ENCODE measurements around the gene HMGXB4. TPM values are rescaled to one million over a fixed set of nuclear protein-coding genes. Genes with fewer than 3 reads are reported as not detected.

The HMGXB4 gene
- total and polyA plus RNA-seq, 2 of the 13 experiments (the other 11 are each of a cell fraction or from before 2014, with no cell fraction given) = 13.9 to 16.3 TPM

DNA sequence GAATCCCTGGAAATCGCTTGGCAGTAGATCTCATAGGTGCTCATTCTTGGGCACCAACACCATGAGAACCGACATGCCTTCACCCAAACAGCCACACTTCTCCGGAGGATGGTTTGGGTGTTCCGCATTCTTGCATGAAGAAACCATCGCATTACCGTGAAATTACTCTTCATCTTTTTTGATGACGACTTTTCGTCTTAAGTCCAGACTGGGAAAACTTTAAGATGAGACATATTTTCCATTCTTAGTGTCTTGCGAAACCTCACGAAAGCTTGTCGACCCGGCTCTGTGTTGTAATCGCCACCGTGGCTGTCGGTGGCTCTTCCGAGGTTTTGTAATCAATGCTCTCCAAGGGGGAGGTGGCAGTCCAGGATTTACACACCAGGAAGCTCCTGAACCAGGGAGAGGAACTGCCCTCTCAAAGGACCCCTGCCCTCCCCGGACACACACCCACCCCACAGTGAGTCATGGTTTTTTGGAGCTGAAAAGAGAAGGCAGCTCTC is 44.1 kb downstream of the HMGXB4 start (continued):
- TF ChIP-seq, protein P1, sequence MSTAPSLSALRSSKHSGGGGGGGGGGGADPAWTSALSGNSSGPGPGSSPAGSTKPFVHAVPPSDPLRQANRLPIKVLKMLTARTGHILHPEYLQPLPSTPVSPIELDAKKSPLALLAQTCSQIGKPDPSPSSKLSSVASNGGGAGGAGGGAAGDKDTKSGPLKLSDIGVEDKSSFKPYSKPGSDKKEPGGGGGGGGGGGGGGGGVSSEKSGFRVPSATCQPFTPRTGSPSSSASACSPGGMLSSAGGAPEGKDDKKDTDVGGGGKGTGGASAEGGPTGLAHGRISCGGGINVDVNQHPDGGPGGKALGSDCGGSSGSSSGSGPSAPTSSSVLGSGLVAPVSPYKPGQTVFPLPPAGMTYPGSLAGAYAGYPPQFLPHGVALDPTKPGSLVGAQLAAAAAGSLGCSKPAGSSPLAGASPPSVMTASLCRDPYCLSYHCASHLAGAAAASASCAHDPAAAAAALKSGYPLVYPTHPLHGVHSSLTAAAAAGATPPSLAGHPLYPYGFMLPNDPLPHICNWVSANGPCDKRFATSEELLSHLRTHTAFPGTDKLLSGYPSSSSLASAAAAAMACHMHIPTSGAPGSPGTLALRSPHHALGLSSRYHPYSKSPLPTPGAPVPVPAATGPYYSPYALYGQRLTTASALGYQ (CRISPR knock-in tag; IDR thresholded peaks at IDR 0.05) = no peak
- TF ChIP-seq MEIS1 (CRISPR knock-in tag; IDR thresholded peaks at IDR 0.05; ENCODE audit: borderline replicate concordance) (no peak), U2AF2 (IDR thresholded peaks at IDR 0.05; ENCODE audit: low read depth, low read length) (no peak), FOXP1 (IDR thresholded peaks at IDR 0.05) (no peak), FOXP1 (CRISPR knock-in tag; IDR thresholded peaks at IDR 0.05) (peak; percentile 38; the same call in 1 of the 2 replicates), KLF12 (CRISPR knock-in tag; IDR thresholded peaks at IDR 0.05; ENCODE audit: borderline replicate concordance) (no peak), GABPA (IDR thresholded peaks at IDR 0.05; ENCODE audit: low read depth, low read length) (no peak), GABPA (CRISPR knock-in tag; IDR thresholded peaks at IDR 0.05; ENCODE audit: low read depth) (0 out of 2 replicates have a peak, but pooled peaks have one; percentile 40), ZSCAN25 (CRISPR knock-in tag; IDR thresholded peaks at IDR 0.05) (0 out of 2 replicates have a peak, but pooled peaks have one; percentile 17), LCORL (IDR thresholded peaks at IDR 0.05) (no peak), LCORL (CRISPR knock-in tag; IDR thresholded peaks at IDR 0.05) (peak; percentile 74; the same call in 1 of the 2 replicates), ISL2 (CRISPR knock-in tag; IDR thresholded peaks at IDR 0.05) (0 out of 2 replicates have a peak, but pooled peaks have one; percentile 33), RBM22 (optimal IDR thresholded peaks at IDR 0.05; ENCODE audit: low read length) (no peak), ZNF792 (CRISPR knock-in tag; IDR thresholded peaks at IDR 0.05) (peak; percentile 52; the same call in 1 of the 2 replicates), ZNF17 (CRISPR knock-in tag; IDR thresholded peaks at IDR 0.05) (no peak), ELF1 (CRISPR knock-in tag; IDR thresholded peaks at IDR 0.05) (peak; percentile 79), ZNF264 (CRISPR knock-in tag; IDR thresholded peaks at IDR 0.05) (no peak), TCF7L2 (IDR thresholded peaks at IDR 0.05; ENCODE audit: low read depth, low read length) (no peak), ZBTB1 (CRISPR knock-in tag; IDR thresholded peaks at IDR 0.05; ENCODE audit: borderline replicate concordance) (no peak), EP300 (IDR thresholded peaks at IDR 0.05; ENCODE audit: low read depth in 2 of 2, low read length in 2 of 2) (peak; percentile 72 to 73; a peak in 3 of 4 replicates), EP300 (CRISPR knock-in tag; IDR thresholded peaks at IDR 0.05; ENCODE audit: borderline replicate concordance) (peak; percentile 53; the same call in 1 of the 2 replicates)
- TF ChIP-seq, protein P2, sequence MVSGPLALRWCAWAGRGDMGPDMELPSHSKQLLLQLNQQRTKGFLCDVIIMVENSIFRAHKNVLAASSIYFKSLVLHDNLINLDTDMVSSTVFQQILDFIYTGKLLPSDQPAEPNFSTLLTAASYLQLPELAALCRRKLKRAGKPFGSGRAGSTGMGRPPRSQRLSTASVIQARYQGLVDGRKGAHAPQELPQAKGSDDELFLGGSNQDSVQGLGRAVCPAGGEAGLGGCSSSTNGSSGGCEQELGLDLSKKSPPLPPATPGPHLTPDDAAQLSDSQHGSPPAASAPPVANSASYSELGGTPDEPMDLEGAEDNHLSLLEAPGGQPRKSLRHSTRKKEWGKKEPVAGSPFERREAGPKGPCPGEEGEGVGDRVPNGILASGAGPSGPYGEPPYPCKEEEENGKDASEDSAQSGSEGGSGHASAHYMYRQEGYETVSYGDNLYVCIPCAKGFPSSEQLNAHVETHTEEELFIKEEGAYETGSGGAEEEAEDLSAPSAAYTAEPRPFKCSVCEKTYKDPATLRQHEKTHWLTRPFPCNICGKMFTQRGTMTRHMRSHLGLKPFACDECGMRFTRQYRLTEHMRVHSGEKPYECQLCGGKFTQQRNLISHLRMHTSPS (CRISPR knock-in tag; IDR thresholded peaks at IDR 0.05; ENCODE audit: low read depth) = no peak
- TF ChIP-seq, protein P3, sequence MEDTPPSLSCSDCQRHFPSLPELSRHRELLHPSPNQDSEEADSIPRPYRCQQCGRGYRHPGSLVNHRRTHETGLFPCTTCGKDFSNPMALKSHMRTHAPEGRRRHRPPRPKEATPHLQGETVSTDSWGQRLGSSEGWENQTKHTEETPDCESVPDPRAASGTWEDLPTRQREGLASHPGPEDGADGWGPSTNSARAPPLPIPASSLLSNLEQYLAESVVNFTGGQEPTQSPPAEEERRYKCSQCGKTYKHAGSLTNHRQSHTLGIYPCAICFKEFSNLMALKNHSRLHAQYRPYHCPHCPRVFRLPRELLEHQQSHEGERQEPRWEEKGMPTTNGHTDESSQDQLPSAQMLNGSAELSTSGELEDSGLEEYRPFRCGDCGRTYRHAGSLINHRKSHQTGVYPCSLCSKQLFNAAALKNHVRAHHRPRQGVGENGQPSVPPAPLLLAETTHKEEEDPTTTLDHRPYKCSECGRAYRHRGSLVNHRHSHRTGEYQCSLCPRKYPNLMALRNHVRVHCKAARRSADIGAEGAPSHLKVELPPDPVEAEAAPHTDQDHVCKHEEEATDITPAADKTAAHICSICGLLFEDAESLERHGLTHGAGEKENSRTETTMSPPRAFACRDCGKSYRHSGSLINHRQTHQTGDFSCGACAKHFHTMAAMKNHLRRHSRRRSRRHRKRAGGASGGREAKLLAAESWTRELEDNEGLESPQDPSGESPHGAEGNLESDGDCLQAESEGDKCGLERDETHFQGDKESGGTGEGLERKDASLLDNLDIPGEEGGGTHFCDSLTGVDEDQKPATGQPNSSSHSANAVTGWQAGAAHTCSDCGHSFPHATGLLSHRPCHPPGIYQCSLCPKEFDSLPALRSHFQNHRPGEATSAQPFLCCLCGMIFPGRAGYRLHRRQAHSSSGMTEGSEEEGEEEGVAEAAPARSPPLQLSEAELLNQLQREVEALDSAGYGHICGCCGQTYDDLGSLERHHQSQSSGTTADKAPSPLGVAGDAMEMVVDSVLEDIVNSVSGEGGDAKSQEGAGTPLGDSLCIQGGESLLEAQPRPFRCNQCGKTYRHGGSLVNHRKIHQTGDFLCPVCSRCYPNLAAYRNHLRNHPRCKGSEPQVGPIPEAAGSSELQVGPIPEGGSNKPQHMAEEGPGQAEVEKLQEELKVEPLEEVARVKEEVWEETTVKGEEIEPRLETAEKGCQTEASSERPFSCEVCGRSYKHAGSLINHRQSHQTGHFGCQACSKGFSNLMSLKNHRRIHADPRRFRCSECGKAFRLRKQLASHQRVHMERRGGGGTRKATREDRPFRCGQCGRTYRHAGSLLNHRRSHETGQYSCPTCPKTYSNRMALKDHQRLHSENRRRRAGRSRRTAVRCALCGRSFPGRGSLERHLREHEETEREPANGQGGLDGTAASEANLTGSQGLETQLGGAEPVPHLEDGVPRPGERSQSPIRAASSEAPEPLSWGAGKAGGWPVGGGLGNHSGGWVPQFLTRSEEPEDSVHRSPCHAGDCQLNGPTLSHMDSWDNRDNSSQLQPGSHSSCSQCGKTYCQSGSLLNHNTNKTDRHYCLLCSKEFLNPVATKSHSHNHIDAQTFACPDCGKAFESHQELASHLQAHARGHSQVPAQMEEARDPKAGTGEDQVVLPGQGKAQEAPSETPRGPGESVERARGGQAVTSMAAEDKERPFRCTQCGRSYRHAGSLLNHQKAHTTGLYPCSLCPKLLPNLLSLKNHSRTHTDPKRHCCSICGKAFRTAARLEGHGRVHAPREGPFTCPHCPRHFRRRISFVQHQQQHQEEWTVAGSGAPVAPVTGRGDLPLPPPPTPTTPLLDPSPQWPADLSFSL (CRISPR knock-in tag; IDR thresholded peaks at IDR 0.05) = no peak

Data from HepG2 (cell line).